A673 (cell line): Measurements from ENCODE around the gene PNPLA1. TPM values are rescaled to one million over a fixed set of nuclear protein-coding genes. Genes with fewer than 3 reads are reported as not detected.

Experiments
- BruUV-seq: library from RNA; stranded (reverse); fragments of 400-500 nt; replicated peaks from 2 replicates; lab custom pipeline; 2021; lab: Mats Ljungman, UMichigan
- CTCF ChIA-PET: fragments of 300-600 bp; sonication (Branson Sonifier 250); formaldehyde crosslinking; loops from one replicate; lab custom pipeline; 2022; ENCODE audit warnings: antibody characterized with exemption; lab: Charles Lee
- POLR2A ChIA-PET: fragments of 300-600 bp; sonication (Branson Sonifier 250); formaldehyde crosslinking; loops from one replicate; lab custom pipeline; 2022; ENCODE audit warnings: antibody characterized with exemption; ENCODE audit not compliant: low non-redundant PET; lab: Charles Lee
- DNase-seq: peaks from one replicate; pipeline ENCODE4 v3.0.0-alpha.2; 2015; ENCODE audit warnings: low spot score
- H3K27ac ChIP-seq: fragments of 200-600 bp; sonication (generic); 2 replicates; pipeline ENCODE4 v1.5.1; 2016; ENCODE audit warnings: mixed run types, low read depth, mild to moderate bottlenecking, mixed read lengths, antibody characterized with exemption, low read length; ENCODE audit not compliant: poor library complexity, severe bottlenecking
- H3K27me3 ChIP-seq: fragments of 200-600 bp; sonication (generic); replicated peaks from 2 replicates; pipeline ENCODE4 v1.6.1; 2017; ENCODE audit warnings: mixed run types, low read depth, mild to moderate bottlenecking, mixed read lengths, antibody characterized with exemption, low read length; ENCODE audit not compliant: insufficient read depth, poor library complexity
- H3K36me3 ChIP-seq: fragments of 200-600 bp; sonication (generic); 2 replicates; pipeline ENCODE4 v1.6.1; 2016; ENCODE audit warnings: mixed run types, mild to moderate bottlenecking, mixed read lengths, antibody characterized with exemption, low read length; ENCODE audit not compliant: insufficient read depth, poor library complexity, severe bottlenecking
- H3K4me1 ChIP-seq: fragments of 200-600 bp; sonication (generic); 2 replicates; pipeline ENCODE4 v1.6.1; 2017; ENCODE audit warnings: mixed run types, mild to moderate bottlenecking, mixed read lengths, antibody characterized with exemption, low read length; ENCODE audit not compliant: insufficient read depth, poor library complexity, severe bottlenecking
- H3K4me3 ChIP-seq: fragments of 200-600 bp; sonication (generic); 2 replicates; pipeline ENCODE4 v1.5.1; 2016; ENCODE audit warnings: low read depth, mixed run types, mild to moderate bottlenecking, mixed read lengths, low read length; ENCODE audit not compliant: poor library complexity, severe bottlenecking
- H3K9me3 ChIP-seq: fragments of 200-600 bp; sonication (generic); 2 replicates; pipeline ENCODE4 v1.6.1; 2016; ENCODE audit warnings: mixed run types, low read depth, mild to moderate bottlenecking, mixed read lengths, antibody characterized with exemption, low read length; ENCODE audit not compliant: poor library complexity, severe bottlenecking
- EZH2 ChIP-seq: fragments of 200-600 bp; sonication (generic); IDR thresholded peaks from 2 replicates; pipeline ENCODE4 v1.6.1; 2017; ENCODE audit warnings: borderline replicate concordance, low read depth, mild to moderate bottlenecking, mixed read lengths, antibody characterized with exemption, low read length; ENCODE audit not compliant: poor library complexity, severe bottlenecking
- intact Hi-C: fragments of 100-400 bp; cut with micrococcal nuclease; formaldehyde crosslinking; loops from one replicate; pipeline ENCODE4 v1.10.0; 2022; ENCODE audit not compliant: unreplicated experiment
- total RNA-seq: library from RNA; stranded (reverse); gene quantifications from 2 replicates; pipeline ENCODE4 v1.2.3, GENCODE V29; 2021
- TF ChIP-seq, protein P1 (sequence below): fragments of 300-800, 200-600 bp; sonication (generic); conservative IDR thresholded peaks from 2 replicates; pipeline ENCODE4 v1.5.1; 2017; ENCODE audit warnings: low read depth, mild to moderate bottlenecking, antibody characterized with exemption, low read length, moderate library complexity, mixed read lengths

The PNPLA1 gene
- total RNA-seq, 1 experiment from 2014 or later = 0.26 TPM

DNA sequence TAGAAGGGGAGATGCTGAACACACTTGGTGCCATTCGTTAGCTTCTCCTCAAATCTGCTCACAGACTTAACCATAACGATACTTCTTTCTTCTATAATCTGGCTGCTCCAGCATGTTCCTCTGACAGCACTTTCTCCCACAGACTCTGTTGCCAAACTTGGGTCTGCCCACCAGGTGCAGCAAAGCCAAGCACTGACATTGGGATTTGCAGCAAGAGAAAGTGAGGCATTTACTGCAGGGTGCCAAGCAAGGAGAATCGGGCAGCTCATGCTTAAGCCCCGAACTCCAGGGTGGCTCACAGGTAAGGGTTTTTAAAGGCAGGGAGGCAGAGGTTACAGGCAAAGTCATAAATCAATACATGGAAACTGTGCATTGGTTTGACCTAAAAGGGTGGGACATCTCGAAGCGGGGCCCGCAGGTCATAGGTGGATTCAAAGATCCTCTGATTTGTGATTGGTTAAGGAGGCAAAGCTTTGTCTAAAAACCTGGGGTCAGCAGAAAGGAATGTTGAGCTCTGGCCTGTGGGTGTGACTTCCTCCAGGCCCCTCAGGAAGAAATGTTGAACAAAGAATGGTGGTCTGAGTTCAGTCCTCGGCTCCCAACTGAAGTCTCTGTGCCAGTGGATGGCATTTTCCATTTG, 25.1 kb upstream of the PNPLA1 start:
- no TSS peak for BruUV-seq
- ChIA-PET CTCF (no interaction called here), POLR2A (no interaction called here)
- no peaks in the 10 kb centered on the region for H3K27me3 ChIP-seq
- no peak overlapping the region for H3K27ac ChIP-seq
- H3K4me1 ChIP-seq = no peaks in the 10 kb centered on the region
- no peaks in the 10 kb centered on the region for H3K36me3 ChIP-seq
- TF ChIP-seq EZH2 = no peak
- TF ChIP-seq, protein P1, sequence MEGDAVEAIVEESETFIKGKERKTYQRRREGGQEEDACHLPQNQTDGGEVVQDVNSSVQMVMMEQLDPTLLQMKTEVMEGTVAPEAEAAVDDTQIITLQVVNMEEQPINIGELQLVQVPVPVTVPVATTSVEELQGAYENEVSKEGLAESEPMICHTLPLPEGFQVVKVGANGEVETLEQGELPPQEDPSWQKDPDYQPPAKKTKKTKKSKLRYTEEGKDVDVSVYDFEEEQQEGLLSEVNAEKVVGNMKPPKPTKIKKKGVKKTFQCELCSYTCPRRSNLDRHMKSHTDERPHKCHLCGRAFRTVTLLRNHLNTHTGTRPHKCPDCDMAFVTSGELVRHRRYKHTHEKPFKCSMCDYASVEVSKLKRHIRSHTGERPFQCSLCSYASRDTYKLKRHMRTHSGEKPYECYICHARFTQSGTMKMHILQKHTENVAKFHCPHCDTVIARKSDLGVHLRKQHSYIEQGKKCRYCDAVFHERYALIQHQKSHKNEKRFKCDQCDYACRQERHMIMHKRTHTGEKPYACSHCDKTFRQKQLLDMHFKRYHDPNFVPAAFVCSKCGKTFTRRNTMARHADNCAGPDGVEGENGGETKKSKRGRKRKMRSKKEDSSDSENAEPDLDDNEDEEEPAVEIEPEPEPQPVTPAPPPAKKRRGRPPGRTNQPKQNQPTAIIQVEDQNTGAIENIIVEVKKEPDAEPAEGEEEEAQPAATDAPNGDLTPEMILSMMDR = no peak
- intact Hi-C loops = no loop called here
- no peak overlapping the region for H3K4me3 ChIP-seq
- DNase-seq = no peak
- no peaks in the 10 kb centered on the region for H3K9me3 ChIP-seq

DNA sequence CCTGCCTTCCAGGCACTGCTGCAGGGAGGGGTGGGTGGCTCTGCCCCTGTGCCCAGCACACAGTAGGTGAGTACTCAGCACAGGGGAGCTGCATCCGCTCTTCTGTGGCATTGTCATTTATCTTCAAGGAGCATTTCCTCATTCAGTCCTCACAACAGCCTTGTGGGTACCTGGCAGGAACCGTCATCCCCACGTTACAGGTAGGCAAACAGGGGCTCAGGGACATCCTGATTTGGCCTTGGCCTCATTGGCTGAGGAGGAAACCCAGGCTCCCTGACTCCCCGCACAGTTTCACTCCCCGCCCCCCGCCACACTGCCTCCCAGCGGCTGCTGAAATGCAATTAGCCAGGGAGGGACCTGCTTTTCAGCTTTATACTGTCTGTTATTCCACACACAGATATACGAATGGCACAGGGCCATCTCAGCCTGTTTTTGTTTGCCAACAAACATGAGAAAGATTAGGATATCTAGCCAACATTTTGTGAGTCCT, 24.2 kb upstream of the PNPLA1 start:
- Histone ChIP-seq H3K27ac (no peak overlapping the region), H3K27me3 (no peaks in the 10 kb centered on the region), H3K4me1 (no peaks in the 10 kb centered on the region), H3K36me3 (no peaks in the 10 kb centered on the region), H3K4me3 (no peak overlapping the region), H3K9me3 (no peaks in the 10 kb centered on the region)
- TF ChIP-seq, protein P1 = no peak
- no peak for TF ChIP-seq EZH2
- POLR2A ChIA-PET = no interaction called here
- no peak for DNase-seq
- no TSS peak for BruUV-seq
- intact Hi-C loops = no loop called here
- CTCF ChIA-PET = no interaction called here

DNA sequence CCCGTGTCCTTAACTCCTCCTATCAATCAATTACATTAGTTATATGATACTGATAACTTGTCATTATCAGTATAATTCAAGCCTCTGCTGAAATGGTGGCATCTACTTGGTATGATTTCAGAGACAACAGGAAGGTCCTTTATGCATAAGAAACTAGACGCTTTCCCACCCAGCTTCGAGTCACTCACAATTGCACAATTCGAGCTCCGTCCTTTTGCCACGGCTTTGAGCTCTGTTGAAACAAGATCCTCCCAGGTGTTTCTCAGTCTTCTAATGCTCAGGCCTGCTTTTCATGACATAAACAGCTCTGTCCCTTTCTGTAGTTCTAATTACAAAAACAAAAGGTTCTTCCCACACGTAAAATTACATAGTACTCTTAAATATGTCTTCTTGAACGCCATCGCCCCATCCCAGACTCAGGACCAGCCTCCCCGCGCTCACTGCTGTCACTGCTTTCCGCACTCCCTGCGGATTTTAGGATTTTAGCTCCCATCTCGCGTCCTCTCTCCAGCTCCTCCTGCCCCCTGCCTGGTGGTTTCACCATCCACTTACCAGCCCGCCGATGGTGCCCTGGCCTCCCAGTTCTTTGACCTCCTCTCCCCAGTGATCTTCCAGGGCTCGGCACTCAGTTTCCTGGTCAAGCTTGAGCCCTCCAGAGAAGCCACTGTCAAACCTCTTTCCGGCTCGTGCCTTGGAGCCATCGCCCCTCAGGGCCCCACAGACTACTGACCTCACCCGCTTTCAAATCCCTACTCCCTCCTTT, 23.2 kb upstream of the PNPLA1 start:
- Histone ChIP-seq H3K9me3 (no peaks in the 10 kb centered on the region), H3K4me1 (no peaks in the 10 kb centered on the region), H3K27ac (no peak overlapping the region), H3K4me3 (no peak overlapping the region), H3K27me3 (no peaks in the 10 kb centered on the region), H3K36me3 (no peaks in the 10 kb centered on the region)
- DNase-seq = no peak
- TF ChIP-seq EZH2 = no peak
- TF ChIP-seq, protein P1 = no peak
- ChIA-PET CTCF (no interaction called here), POLR2A (no interaction called here)
- intact Hi-C loops = no loop called here
- BruUV-seq = no TSS peak
